ENCODE measurements around the gene TBC1D1. TPM values are rescaled to one million over a fixed set of nuclear protein-coding genes. Genes with fewer than 3 reads are reported as not detected.
A peak's percentile ranks its signal among the peaks of the same experiment; 100 is the strongest.

Gene TBC1D1
- total and polyA plus RNA-seq, 2 experiments from 2014 or later = 100.0 to 214 TPM

DNA sequence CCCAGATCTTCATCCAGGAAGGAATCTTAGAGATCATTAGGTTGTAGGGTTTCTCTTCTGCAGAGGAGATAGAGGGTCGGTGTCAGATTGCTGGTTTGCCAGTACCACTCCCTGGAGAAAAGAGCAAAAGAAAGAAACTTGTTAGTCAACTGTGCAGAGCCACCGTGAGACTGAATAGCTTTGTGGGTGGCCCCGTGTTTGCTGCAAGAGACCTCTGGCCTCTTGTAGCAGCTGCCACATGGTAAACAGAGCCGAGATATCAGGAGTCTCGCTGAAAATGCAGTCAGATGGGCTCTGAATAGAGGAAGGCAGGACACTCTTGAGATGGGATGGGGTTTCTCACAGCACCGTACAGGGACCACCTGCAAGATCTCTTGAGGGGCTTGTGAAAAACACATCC, 219.0 kb downstream of the TBC1D1 start:
- H3K27ac ChIP-seq = peak overlapping the region; percentile 47
- no peak overlapping the region for H3K4me3 ChIP-seq
- H3K9me3 ChIP-seq (ENCODE audit: low read depth) = no peaks in the 10 kb centered on the region
- no peaks in the 10 kb centered on the region for H3K36me3 ChIP-seq
- no peak for TF ChIP-seq CTCF (IDR thresholded peaks at IDR 0.05; ENCODE audit: low read depth, low read length)
- H3K27me3 ChIP-seq = no peaks in the 10 kb centered on the region
- peaks cover 33% of the 10 kb centered on the region for H3K4me1 ChIP-seq (ENCODE audit: low read depth)
- peak in 1 of 2 donors; percentile 31 for DNase-seq (ENCODE audit: low read depth in 1 of 2, low spot score in 1 of 2)

GRCh38 chr4:38111024-38111423, 220.1 kb downstream of the TBC1D1 start:
- TF ChIP-seq CTCF (IDR thresholded peaks at IDR 0.05; ENCODE audit: low read depth, low read length) = no peak
- Histone ChIP-seq H3K4me3 (no peak overlapping the region), H3K9me3 (ENCODE audit: low read depth) (no peaks in the 10 kb centered on the region), H3K4me1 (ENCODE audit: low read depth) (peaks cover 33% of the 10 kb centered on the region), H3K27ac (no peak overlapping the region), H3K36me3 (no peaks in the 10 kb centered on the region), H3K27me3 (no peaks in the 10 kb centered on the region)
- no peak for DNase-seq (ENCODE audit: low read depth in 1 of 2, low spot score in 1 of 2)

- Histone ChIP-seq H3K9me3 (ENCODE audit: low read depth) (no peaks in the 10 kb centered on the region), H3K4me3 (no peak overlapping the region), H3K4me1 (ENCODE audit: low read depth) (peaks cover 33% of the 10 kb centered on the region), H3K36me3 (no peaks in the 10 kb centered on the region), H3K27ac (no peak overlapping the region), H3K27me3 (no peaks in the 10 kb centered on the region)
- no peak for DNase-seq (ENCODE audit: low read depth in 1 of 2, low spot score in 1 of 2)
- no peak for TF ChIP-seq CTCF (IDR thresholded peaks at IDR 0.05; ENCODE audit: low read depth, low read length)
Observed at GRCh38 chr4:38111717-38112116, 220.8 kb downstream of the TBC1D1 start.

GRCh38 chr4:38113132-38113531, 222.2 kb downstream of the TBC1D1 start:
- Histone ChIP-seq H3K9me3 (ENCODE audit: low read depth) (no peaks in the 10 kb centered on the region), H3K36me3 (no peaks in the 10 kb centered on the region), H3K27ac (peak overlapping the region; percentile 36), H3K4me3 (no peak overlapping the region), H3K4me1 (ENCODE audit: low read depth) (peaks cover 33% of the 10 kb centered on the region), H3K27me3 (no peaks in the 10 kb centered on the region)
- TF ChIP-seq CTCF (IDR thresholded peaks at IDR 0.05; ENCODE audit: low read depth, low read length) = no peak
- DNase-seq (ENCODE audit: low read depth in 1 of 2, low spot score in 1 of 2) = peak in 1 of 2 donors; percentile 67

DNA sequence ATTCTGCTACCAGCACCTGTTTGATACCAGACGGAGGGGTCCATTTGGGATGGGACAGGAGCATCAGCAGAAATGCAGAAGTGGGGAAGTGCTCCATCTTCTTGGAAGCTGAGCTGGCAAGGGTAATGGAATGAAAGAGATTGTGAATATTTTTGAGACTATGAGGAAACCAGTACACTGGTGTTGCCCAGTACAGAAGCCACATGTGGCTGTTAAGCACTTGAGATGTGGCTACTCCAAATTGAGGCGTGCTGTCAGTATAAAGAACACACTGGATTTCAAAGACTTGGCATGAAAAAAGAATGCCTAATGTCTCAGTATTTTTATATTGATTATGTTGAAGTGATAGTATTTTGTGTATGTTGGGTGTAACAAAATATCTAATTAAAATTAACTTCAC, 222.7 kb downstream of the TBC1D1 start:
- Histone ChIP-seq H3K36me3 (no peaks in the 10 kb centered on the region), H3K4me3 (no peak overlapping the region), H3K27ac (peak overlapping the region; percentile 36), H3K4me1 (ENCODE audit: low read depth) (peaks cover 33% of the 10 kb centered on the region), H3K27me3 (no peaks in the 10 kb centered on the region), H3K9me3 (ENCODE audit: low read depth) (no peaks in the 10 kb centered on the region)
- DNase-seq (ENCODE audit: low read depth in 1 of 2, low spot score in 1 of 2) = no peak
- TF ChIP-seq CTCF (IDR thresholded peaks at IDR 0.05; ENCODE audit: low read depth, low read length) = no peak

All from cardiac muscle cell (in vitro differentiated cells and primary cell).